Measurements from ENCODE around the gene SYT9. TPM values are rescaled to one million over a fixed set of nuclear protein-coding genes. Genes with fewer than 3 reads are reported as not detected.

Gene SYT9
- total and polyA plus RNA-seq, 10 of the 15 experiments (the other 5 are each of a cell fraction or from before 2014, with no cell fraction given) = 0.03 TPM; not detected in 9

DNA sequence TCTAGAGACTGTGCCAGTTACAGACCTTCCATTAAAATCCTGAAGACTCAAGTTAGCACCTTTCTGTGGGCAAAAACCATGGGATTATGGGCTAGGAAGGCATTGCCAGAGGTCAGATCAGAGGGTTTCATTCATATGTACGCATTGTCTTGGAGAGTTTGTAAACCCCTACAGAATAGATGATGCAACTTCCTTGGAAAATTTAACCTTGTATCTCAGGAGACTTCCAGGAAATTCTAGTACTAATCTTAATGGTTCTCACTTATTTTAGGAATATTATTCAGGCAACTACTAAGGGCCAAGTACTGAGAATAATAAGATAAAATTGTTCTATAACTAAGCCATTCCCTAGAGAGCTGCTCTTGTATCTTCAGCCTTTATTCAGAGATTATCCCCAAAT is 240.5 kb downstream of the SYT9 start:
- Histone ChIP-seq H3K9me3 (replicated peaks; ENCODE audit: control insufficient read depth, insufficient read depth, low read length) (no peaks in the 10 kb centered on the region), H3K27me3 (replicated peaks in 1 of 2; ENCODE audit: control insufficient read depth in 2 of 2, insufficient read depth in 2 of 2, low read length in 1 of 2) (no peaks in the 10 kb centered on the region), H3K27ac (ENCODE audit: control insufficient read depth, insufficient read depth) (no peak overlapping the region), H4K20me1 (ENCODE audit: control insufficient read depth, insufficient read depth) (no peaks in the 10 kb centered on the region), H3K4me3 (no peak overlapping the region), H3K4me1 (ENCODE audit: control insufficient read depth, insufficient read depth, low read length) (peaks cover 16% of the 10 kb centered on the region), H3K36me3 (ENCODE audit: control insufficient read depth in 2 of 2, insufficient read depth in 2 of 2, low read length in 1 of 2) (no peaks in the 10 kb centered on the region), H2AFZ (ENCODE audit: control insufficient read depth, low read depth, low read length) (no peak overlapping the region), H3K4me2 (ENCODE audit: control insufficient read depth, insufficient read depth) (no peak overlapping the region), H3K9ac (ENCODE audit: control insufficient read depth, insufficient read depth, low read length) (no peak overlapping the region), H3K79me2 (ENCODE audit: control insufficient read depth, insufficient read depth, low read length) (no peaks in the 10 kb centered on the region)
- ATAC-seq = no peak
- BruUV-seq (replicated peaks) = no TSS peak
- SMC1A ChIA-PET (ENCODE audit: uncharacterized antibody, unreplicated experiment) = no interaction called here
- in situ Hi-C loops (cut with MboI) (no loop called here), intact Hi-C loops (cut with micrococcal nuclease; ENCODE audit: unreplicated experiment) (no loop called here)
- TF ChIP-seq SP1 (IDR thresholded peaks at IDR 0.05; ENCODE audit: low read depth, low read length) (no peak), NR2F1 (conservative IDR thresholded peaks at IDR 0.05) (no peak), ZBTB40 (IDR thresholded peaks at IDR 0.05; ENCODE audit: borderline replicate concordance) (no peak), CHD2 (IDR thresholded peaks at IDR 0.05; ENCODE audit: borderline replicate concordance, low read depth, low read length) (no peak), SREBF2 (IDR thresholded peaks at IDR 0.05; ENCODE audit: low read length) (no peak), SMARCA5 (IDR thresholded peaks at IDR 0.05) (no peak), SREBF1 (IDR thresholded peaks at IDR 0.05; ENCODE audit: low read length) (no peak), ETV6 (conservative IDR thresholded peaks at IDR 0.05 in 1 of 2, IDR thresholded peaks at IDR 0.05 in 1 of 2; ENCODE audit: borderline replicate concordance in 1 of 2, low read depth in 1 of 2) (no peak), EED (IDR thresholded peaks at IDR 0.05; ENCODE audit: low read depth) (no peak), NFYB (IDR thresholded peaks at IDR 0.05; ENCODE audit: insufficient read depth, low read depth, low read length) (no peak), IRF4 (IDR thresholded peaks at IDR 0.05; ENCODE audit: low read depth, low read length) (no peak), HCFC1 (IDR thresholded peaks at IDR 0.05; ENCODE audit: low read length) (no peak), SMAD1 (IDR thresholded peaks at IDR 0.05; ENCODE audit: low read depth, partially characterized antibody) (no peak), TBL1XR1 (IDR thresholded peaks at IDR 0.05; ENCODE audit: low read depth, low read length) (no peak), POLR2AphosphoS5 (IDR thresholded peaks at IDR 0.05; ENCODE audit: low read length) (no peak), KLF5 (IDR thresholded peaks at IDR 0.05; ENCODE audit: partially characterized antibody) (no peak), E4F1 (IDR thresholded peaks at IDR 0.05; ENCODE audit: borderline replicate concordance, partially characterized antibody) (no peak), TCF12 (IDR thresholded peaks at IDR 0.05; ENCODE audit: low read depth, low read length) (no peak), RAD21 (IDR thresholded peaks at IDR 0.05; ENCODE audit: insufficient read depth, low read depth, low read length) (no peak)
- TF ChIP-seq, protein P1, sequence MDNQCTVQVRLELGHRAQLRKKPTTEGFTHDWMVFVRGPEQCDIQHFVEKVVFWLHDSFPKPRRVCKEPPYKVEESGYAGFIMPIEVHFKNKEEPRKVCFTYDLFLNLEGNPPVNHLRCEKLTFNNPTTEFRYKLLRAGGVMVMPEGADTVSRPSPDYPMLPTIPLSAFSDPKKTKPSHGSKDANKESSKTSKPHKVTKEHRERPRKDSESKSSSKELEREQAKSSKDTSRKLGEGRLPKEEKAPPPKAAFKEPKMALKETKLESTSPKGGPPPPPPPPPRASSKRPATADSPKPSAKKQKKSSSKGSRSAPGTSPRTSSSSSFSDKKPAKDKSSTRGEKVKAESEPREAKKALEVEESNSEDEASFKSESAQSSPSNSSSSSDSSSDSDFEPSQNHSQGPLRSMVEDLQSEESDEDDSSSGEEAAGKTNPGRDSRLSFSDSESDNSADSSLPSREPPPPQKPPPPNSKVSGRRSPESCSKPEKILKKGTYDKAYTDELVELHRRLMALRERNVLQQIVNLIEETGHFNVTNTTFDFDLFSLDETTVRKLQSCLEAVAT (IDR thresholded peaks at IDR 0.05) = no peak
- 100% methylated on average over 1 of the region's 1 CpG for WGBS (ENCODE audit: insufficient coverage, insufficient replicate concordance, low lambda C conversion rate, missing lambda C conversion rate)
- no peak for DNase-seq (ENCODE audit: low read depth, low spot score)
- CTCF ChIA-PET = no interaction called here
- RAD21 ChIA-PET (ENCODE audit: unreplicated experiment) = no interaction called here
- no peak for FAIRE-seq
- POLR2A ChIA-PET = no interaction called here

Measured in GM12878 (cell line).